Activated CD4-positive, alpha-beta T cell treated with anti-CD3 and anti-CD28 coated beads, Interleukin-2, Interleukin-6, amounts not matched to agents 100 ng/mL and 50 ng/mL, durations not matched to agents 16 hours and 8 hours (primary cell): ENCODE data around the gene ACTN3.

Experiments used
- DNase-seq: peaks from one replicate; pipeline ENCODE4 v3.0.0-alpha.2; 2020

The ACTN3 gene

GRCh38 chr11:66545701-66546367 lies 869 bp upstream of the ACTN3 start, which contains the start of gene ZDHHC24:
TSS of gene ZDHHC24 (minus strand) at chr11:66546048. CDS start at chr11:66546003, 45 bp downstream.
- peak; percentile 96 for DNase-seq

- no peak for DNase-seq
These were observed 411 bp downstream of the ACTN3 start for GRCh38 chr11:66546966-66547661.

- DNase-seq, result no peak
These were observed 933 bp downstream of the ACTN3 start for GRCh38 chr11:66547662-66548009.

GRCh38 chr11:66548041-66548440 lies 1.3 kb downstream of the ACTN3 start:
- no peak for DNase-seq

GRCh38 chr11:66548774-66549630 lies 2.3 kb downstream of the ACTN3 start:
- DNase-seq, result no peak

GRCh38 chr11:66549696-66550095 lies 3.0 kb downstream of the ACTN3 start:
- no peak for DNase-seq

GRCh38 chr11:66550887-66551286 lies 4.2 kb downstream of the ACTN3 start:
- no peak for DNase-seq

GRCh38 chr11:66554602-66555001 lies 7.9 kb downstream of the ACTN3 start:
- DNase-seq, result no peak

- no peak for DNase-seq
These were observed 8.7 kb downstream of the ACTN3 start for GRCh38 chr11:66555416-66555815.

- DNase-seq, result no peak
These were observed 9.4 kb downstream of the ACTN3 start for GRCh38 chr11:66556086-66556485.

GRCh38 chr11:66557733-66558326 lies 11.1 kb downstream of the ACTN3 start:
- DNase-seq, result no peak

GRCh38 chr11:66559142-66559865 lies 12.6 kb downstream of the ACTN3 start:
- peak; percentile 14 for DNase-seq

- no peak for DNase-seq
These were observed 13.4 kb downstream of the ACTN3 start for GRCh38 chr11:66559866-66560676.

- DNase-seq, result no peak
These were observed 14.7 kb downstream of the ACTN3 start for GRCh38 chr11:66561178-66561974.

- DNase-seq, result no peak
These were observed 15.2 kb downstream of the ACTN3 start for GRCh38 chr11:66561975-66562248.

GRCh38 chr11:66562275-66562674 lies 15.6 kb downstream of the ACTN3 start:
- no peak for DNase-seq

- no peak for DNase-seq
These were observed 16.3 kb downstream of the ACTN3 start for GRCh38 chr11:66562907-66563583.

GRCh38 chr11:66563832-66564231 lies 17.1 kb downstream of the ACTN3 start:
- DNase-seq, result no peak

GRCh38 chr11:66564538-66564937 lies 17.8 kb downstream of the ACTN3 start:
- no peak for DNase-seq

- DNase-seq, result no peak
These were observed 18.3 kb downstream of the ACTN3 start for GRCh38 chr11:66564984-66565383.
